IPS-20b (cell line): ENCODE results near the gene KRT4.

Experiments used
- H3K27ac ChIP-seq: one replicate; pipeline ENCODE4 v1.5.1; 2013; ENCODE audit warnings: low read length
- H3K27me3 ChIP-seq: 2 replicates; pipeline ENCODE4 v1.6.1; 2013; ENCODE audit warnings: mild to moderate bottlenecking, low read length, inconsistent platforms; ENCODE audit not compliant: insufficient read depth
- H3K36me3 ChIP-seq: 2 replicates; pipeline ENCODE4 v1.6.1; 2013; ENCODE audit warnings: low read depth, mild to moderate bottlenecking, inconsistent platforms, low read length, moderate library complexity; ENCODE audit not compliant: insufficient read depth
- H3K4me1 ChIP-seq: 2 replicates; pipeline ENCODE4 v1.6.1; 2013; ENCODE audit warnings: mild to moderate bottlenecking, control low read depth, inconsistent platforms, low read length, moderate library complexity; ENCODE audit not compliant: insufficient read depth
- H3K4me3 ChIP-seq: 2 replicates; pipeline ENCODE4 v1.5.1; 2013; ENCODE audit warnings: mild to moderate bottlenecking, low read length, inconsistent platforms
- H3K9ac ChIP-seq: 2 replicates; pipeline ENCODE4 v1.6.1; 2013; ENCODE audit warnings: low read depth, mild to moderate bottlenecking, inconsistent platforms, low read length, moderate library complexity
- H3K9me3 ChIP-seq: 2 replicates; pipeline ENCODE4 v1.6.1; 2013; ENCODE audit warnings: mild to moderate bottlenecking, low read depth, low read length, inconsistent platforms; ENCODE audit not compliant: insufficient read depth

The KRT4 gene

DNA sequence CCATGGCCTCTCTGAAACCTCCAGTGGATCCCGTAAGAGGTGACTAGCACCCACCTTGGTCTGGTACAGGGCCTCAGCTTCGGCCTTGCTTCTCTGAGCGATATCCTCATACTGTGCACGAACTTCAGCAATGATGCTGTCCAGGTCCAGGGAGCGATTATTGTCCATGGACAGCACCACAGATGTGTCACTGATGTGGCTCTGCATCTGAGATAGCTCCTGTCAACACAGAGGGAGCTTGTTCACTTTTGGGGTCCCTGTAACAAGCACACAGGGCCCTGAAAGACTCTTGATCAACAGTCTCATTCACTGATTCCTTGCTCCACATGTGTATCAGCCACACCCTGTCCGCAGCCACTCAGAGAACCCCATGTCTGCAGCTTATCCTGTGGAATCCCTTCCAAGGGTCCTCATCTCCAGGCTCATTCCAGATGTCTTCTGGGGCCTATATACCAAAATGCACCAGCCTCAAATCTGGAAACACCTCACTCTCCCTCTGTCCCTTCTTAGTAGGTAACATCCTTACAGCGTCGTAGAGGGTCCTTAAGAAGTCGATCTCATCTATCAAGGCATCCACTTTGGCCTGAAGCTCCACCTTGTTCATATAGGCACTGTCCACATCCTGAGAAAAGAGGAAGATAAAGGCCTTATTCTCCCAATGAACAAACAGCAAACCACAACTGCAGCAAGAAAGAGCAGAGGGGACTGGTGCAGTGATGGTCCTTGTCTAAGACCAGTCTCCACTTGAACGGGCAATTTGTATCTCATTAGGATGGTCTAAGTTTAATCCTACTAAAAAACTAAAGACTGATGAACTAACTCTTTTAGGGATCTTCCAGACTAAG is 21.5 kb downstream of the KRT4 start:
- Histone ChIP-seq H3K9ac (no peak overlapping the region), H3K9me3 (no peaks in the 10 kb centered on the region), H3K4me3 (no peak overlapping the region), H3K36me3 (no peaks in the 10 kb centered on the region), H3K27ac (no peak overlapping the region), H3K4me1 (no peaks in the 10 kb centered on the region), H3K27me3 (peaks cover 7% of the 10 kb centered on the region; the same call in 1 of the 2 replicates)

DNA sequence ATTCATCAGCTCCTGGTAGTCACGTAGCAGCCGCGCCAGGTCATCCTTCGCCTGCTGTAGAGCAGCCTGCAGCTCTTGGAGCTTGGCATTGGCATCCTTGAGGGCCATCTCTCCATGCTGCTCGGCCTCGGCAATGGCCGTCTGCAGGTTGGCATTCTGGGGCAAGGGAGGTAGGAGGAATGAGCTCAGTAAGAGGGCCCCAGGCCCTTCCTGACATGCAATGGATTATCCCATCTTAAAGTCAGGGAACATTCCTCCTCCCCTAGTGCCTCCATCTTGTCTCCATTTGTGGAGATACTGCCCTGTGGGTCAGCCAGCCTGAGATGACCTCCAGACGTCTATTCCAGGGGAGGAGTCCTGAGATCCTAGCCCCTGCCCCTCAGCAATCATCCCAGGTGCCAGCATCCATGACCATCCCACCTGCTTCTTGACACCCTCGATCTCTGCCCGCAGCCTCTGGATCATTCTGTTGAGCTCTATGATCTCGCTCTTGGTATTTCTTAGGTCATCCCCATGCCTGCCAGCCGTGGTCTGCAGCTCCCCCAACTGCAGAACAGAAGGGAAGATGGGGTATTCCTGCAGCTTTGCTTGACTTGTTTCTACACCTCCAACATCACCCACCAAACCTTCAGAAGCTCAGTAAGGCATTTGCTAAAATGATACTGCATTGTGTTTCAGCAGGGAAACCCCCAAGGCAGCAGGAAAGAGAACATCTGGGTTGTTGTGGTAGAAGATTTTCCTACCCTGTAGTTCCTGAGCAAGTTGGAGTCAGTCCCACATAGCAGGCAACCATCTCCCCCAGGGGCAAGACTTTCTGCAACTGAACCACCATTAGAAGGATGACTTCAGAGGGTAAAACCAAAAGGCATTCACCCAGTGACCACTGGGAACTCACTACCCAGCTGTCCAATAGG is 22.4 kb downstream of the KRT4 start:
- H3K36me3 ChIP-seq, result no peaks in the 10 kb centered on the region
- peaks cover 7% of the 10 kb centered on the region; the same call in 1 of the 2 replicates for H3K27me3 ChIP-seq
- H3K9me3 ChIP-seq, result no peaks in the 10 kb centered on the region
- no peaks in the 10 kb centered on the region for H3K4me1 ChIP-seq
- no peak overlapping the region for H3K27ac ChIP-seq
- H3K4me3 ChIP-seq, result no peak overlapping the region
- H3K9ac ChIP-seq, result no peak overlapping the region

GRCh38 chr12:52790427-52791270 is 23.3 kb downstream of the KRT4 start:
- peaks cover 8% of the 10 kb centered on the region; the same call in 1 of the 2 replicates for H3K27me3 ChIP-seq

GRCh38 chr12:52789637-52790426 is 24.1 kb downstream of the KRT4 start:
- H3K36me3 ChIP-seq, result no peaks in the 10 kb centered on the region
- peaks cover 16% of the 10 kb centered on the region for H3K27me3 ChIP-seq
- H3K4me3 ChIP-seq, result peak overlapping the region; percentile 7; the same call in 1 of the 2 replicates
- H3K9me3 ChIP-seq, result no peaks in the 10 kb centered on the region
- no peak overlapping the region for H3K27ac ChIP-seq
- no peak overlapping the region for H3K9ac ChIP-seq
- H3K4me1 ChIP-seq, result no peaks in the 10 kb centered on the region

More at GRCh38 chr12:52790427-52791270, 23.3 kb downstream of the KRT4 start:
- no peaks in the 10 kb centered on the region for H3K4me1 ChIP-seq
- H3K27ac ChIP-seq, result no peak overlapping the region
- H3K9me3 ChIP-seq, result no peaks in the 10 kb centered on the region
- no peak overlapping the region for H3K9ac ChIP-seq
- no peaks in the 10 kb centered on the region for H3K36me3 ChIP-seq
- H3K4me3 ChIP-seq, result peak overlapping the region; percentile 7; the same call in 1 of the 2 replicates

DNA sequence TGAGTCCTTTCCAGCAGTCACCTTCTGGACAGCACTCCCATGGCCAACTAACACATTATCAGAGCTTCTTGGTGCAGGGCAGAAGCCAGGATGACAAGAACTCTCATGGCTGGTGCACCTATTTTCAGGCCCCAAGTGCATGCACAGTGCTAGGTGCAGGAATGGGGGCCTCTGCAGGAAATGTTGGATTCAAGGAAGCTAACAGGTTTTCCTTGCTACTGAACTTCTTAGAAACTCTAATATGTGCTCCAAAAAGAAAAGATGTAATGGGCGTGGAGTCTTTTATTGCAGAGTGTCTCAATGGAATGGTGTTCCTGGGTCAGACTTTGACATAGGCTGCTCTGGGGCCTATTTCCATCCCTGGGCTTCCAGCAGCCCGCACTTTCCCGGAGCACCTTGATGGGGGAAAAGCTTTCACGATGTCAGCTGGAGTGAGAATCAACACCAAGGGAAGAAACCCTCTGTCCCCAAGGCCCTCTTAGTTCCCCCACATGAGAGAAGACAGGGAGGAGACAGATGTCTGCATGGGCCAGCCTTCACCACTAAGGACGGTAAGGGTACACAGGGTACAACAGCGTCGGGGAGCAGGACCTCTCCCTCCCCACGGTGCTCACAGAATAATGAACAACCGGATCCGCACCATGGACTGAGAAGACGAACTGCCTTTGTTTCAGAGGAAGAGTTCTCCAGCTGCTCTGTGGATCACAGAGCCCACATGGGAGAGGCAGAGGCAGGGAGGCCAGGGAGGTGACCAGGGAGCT is 24.9 kb downstream of the KRT4 start:
- H3K9ac ChIP-seq, result no peak overlapping the region
- peaks cover 16% of the 10 kb centered on the region for H3K27me3 ChIP-seq
- H3K9me3 ChIP-seq, result no peaks in the 10 kb centered on the region
- H3K4me1 ChIP-seq, result no peaks in the 10 kb centered on the region
- no peak overlapping the region for H3K4me3 ChIP-seq
- H3K36me3 ChIP-seq, result no peaks in the 10 kb centered on the region
- no peak overlapping the region for H3K27ac ChIP-seq

DNA sequence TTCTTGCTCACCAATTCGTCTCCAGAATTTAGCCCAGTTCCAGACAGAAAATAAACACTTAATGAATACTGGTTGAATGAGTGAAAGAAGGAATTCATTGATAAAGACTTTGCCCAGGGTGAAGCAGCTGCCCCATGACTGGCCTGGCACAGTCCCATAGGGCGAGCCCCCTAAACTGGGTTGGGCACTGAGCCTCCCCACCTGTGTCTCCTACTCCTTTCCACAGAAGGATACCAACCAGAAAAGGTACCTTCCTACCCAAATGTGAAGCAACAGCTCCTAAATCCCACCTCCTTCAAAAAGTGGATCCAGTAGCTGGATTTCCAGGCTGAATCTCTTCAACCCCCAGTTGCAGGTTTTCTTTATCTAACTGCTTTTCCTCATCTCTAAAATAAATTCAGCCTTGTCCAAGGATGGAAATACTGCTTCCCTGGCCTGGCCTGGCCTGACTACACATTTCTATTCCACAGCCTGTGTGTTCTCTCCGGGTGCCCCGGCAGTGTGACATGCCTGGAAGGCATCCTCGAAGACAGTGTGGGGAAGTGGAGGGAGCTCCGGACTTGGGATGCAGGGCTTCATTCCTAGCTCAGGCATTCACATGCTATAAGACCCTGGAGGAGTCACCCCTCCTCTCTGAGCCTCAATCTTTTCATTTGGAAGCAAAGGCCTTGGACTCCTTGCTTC is 25.6 kb downstream of the KRT4 start:
- Histone ChIP-seq H3K4me3 (no peak overlapping the region), H3K36me3 (no peaks in the 10 kb centered on the region), H3K9me3 (no peaks in the 10 kb centered on the region), H3K27ac (no peak overlapping the region), H3K9ac (no peak overlapping the region), H3K27me3 (peaks cover 16% of the 10 kb centered on the region), H3K4me1 (no peaks in the 10 kb centered on the region)

DNA sequence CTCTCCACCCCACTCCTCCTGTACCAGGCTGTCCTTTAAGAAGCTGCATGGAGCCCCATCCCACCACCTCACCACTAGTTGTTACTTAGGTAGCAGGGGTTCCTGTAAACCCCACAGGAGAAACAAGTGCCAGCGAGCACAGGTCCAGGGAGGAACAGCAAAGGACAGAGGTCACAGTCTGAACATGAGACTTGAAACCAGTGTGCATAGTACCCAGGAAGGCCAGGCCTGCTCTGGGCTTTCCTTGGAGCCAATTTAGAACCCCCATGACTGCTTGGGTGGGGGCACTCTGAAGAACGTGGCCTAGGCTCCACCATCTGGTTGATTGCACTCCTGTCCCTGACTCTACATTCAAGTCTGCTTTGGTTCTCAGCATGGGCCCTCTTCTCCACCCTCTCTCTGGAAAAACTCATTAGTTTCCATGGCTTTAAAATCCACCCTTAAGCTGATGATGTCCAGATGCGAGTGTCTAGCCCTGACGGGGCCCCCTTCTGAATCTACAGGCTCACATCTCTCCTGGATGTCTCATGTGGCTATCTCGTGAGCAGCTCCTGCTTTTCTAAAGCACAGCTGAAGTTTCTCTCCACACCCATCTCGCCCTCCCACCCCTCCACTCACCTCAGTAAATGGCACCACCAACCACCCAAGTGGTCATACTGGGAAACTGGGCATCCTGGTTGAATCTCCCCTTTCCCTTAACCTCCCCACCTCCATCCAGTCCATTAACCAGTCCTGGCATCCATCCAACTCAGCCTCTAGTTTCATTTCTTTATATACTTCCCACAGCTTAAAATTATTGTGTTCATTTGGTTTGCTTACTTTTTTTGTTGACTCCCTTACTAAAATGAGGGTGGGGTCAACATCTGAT is 26.4 kb downstream of the KRT4 start:
- Histone ChIP-seq H3K27ac (no peak overlapping the region), H3K27me3 (peaks cover 16% of the 10 kb centered on the region), H3K36me3 (no peaks in the 10 kb centered on the region), H3K9ac (no peak overlapping the region), H3K9me3 (no peaks in the 10 kb centered on the region), H3K4me3 (no peak overlapping the region), H3K4me1 (no peaks in the 10 kb centered on the region)

GRCh38 chr12:52784909-52785308 is 29.0 kb downstream of the KRT4 start:
- no peaks in the 10 kb centered on the region for H3K4me1 ChIP-seq
- H3K9ac ChIP-seq, result no peak overlapping the region
- H3K4me3 ChIP-seq, result no peak overlapping the region
- no peaks in the 10 kb centered on the region for H3K36me3 ChIP-seq
- H3K9me3 ChIP-seq, result no peaks in the 10 kb centered on the region
- no peak overlapping the region for H3K27ac ChIP-seq
- H3K27me3 ChIP-seq, result peaks cover 9% of the 10 kb centered on the region

DNA sequence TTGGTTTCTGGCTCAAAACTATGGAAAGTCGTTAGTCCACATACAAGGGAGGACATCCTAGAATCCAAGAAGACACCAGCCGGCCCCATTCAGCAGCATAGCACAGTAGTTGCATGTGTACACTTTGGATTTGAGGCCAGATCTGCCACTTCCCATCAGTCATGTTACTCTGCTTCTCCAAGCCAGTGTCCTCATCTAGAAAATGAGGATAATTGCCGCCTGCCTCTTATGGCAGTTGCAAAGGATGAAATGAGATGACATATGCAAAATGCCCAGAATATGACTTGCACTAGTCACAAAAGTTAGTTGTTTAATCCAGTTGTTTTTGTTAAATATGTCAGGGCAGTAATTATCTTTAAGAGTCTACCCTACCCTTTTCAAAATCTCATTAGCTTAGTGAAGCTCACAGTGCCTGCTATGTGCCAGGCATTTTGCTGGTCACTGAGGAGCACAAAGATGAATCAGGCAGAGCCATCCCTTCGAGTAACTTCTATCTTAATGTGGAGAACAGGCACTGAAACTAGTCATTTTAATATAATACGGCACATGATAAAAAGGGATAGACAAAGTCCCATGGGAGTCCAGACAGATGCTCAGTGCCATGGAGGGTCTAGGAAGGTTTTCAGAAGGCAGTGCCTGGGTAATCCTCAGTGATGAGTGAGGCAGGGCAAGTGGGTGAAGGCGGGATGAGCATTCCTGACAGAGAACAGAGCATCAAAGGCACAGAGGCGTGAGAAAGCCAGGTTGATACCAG is 30.2 kb downstream of the KRT4 start:
- Histone ChIP-seq H3K9me3 (no peaks in the 10 kb centered on the region), H3K4me1 (no peaks in the 10 kb centered on the region), H3K4me3 (no peak overlapping the region), H3K27ac (no peak overlapping the region), H3K27me3 (peaks cover 9% of the 10 kb centered on the region), H3K36me3 (no peaks in the 10 kb centered on the region), H3K9ac (no peak overlapping the region)
